Right lobe of liver (tissue), 4 donors: Measurements from ENCODE around the gene R3HDM2.

Experiments
- POLR2A ChIP-seq: fragments of 450-650 bp; IDR thresholded peaks from one replicate; pipeline ENCODE4 v1.6.1; 2017; ENCODE audit warnings: antibody characterized with exemption, mild to moderate bottlenecking
- TF ChIP-seq, protein P1 (sequence below), 4 donors: fragments of 200-600 bp in 3 of 4; fragments of 450-650 bp in 1 of 4; IDR thresholded peaks; one replicate each; pipeline versions ENCODE4 v1.5.1 to v1.8.0; 2016 to 2022; ENCODE audit warnings: antibody characterized with exemption in 4 of 4, mild to moderate bottlenecking in 2 of 4
- donor health status: DM: no; HTN: no; CAD: no.
- donor health status: DM: no; HTN: no; CAD: no.
- donor health status: DM: no; HTN: yes; CAD: no.

DNA sequence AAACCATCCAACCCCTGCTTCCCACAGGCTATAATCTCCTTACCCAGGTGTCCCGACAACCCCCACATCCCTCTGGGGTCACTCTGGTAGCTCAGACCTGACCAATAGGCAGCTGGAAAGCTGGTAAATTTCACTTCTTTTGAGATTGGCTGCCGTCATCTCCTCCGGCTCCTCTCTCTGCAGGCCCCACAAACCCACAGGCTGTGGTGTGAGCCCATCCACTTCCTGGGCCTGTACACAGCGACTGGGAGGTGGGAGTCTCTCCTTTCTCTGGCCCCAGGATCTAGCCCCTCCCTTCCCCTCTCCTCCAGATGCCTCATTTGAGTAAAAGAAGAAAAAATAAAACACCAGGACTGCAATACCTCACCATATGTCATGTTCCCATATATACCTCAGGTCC is 4.5 kb upstream of the R3HDM2 start:
- TF ChIP-seq, protein P1, sequence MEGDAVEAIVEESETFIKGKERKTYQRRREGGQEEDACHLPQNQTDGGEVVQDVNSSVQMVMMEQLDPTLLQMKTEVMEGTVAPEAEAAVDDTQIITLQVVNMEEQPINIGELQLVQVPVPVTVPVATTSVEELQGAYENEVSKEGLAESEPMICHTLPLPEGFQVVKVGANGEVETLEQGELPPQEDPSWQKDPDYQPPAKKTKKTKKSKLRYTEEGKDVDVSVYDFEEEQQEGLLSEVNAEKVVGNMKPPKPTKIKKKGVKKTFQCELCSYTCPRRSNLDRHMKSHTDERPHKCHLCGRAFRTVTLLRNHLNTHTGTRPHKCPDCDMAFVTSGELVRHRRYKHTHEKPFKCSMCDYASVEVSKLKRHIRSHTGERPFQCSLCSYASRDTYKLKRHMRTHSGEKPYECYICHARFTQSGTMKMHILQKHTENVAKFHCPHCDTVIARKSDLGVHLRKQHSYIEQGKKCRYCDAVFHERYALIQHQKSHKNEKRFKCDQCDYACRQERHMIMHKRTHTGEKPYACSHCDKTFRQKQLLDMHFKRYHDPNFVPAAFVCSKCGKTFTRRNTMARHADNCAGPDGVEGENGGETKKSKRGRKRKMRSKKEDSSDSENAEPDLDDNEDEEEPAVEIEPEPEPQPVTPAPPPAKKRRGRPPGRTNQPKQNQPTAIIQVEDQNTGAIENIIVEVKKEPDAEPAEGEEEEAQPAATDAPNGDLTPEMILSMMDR (IDR thresholded peaks at IDR 0.05), result no peak
- TF ChIP-seq POLR2A, result peak; percentile 15
